Measurements from ENCODE around the gene GNB1L.

The GNB1L gene

DNA sequence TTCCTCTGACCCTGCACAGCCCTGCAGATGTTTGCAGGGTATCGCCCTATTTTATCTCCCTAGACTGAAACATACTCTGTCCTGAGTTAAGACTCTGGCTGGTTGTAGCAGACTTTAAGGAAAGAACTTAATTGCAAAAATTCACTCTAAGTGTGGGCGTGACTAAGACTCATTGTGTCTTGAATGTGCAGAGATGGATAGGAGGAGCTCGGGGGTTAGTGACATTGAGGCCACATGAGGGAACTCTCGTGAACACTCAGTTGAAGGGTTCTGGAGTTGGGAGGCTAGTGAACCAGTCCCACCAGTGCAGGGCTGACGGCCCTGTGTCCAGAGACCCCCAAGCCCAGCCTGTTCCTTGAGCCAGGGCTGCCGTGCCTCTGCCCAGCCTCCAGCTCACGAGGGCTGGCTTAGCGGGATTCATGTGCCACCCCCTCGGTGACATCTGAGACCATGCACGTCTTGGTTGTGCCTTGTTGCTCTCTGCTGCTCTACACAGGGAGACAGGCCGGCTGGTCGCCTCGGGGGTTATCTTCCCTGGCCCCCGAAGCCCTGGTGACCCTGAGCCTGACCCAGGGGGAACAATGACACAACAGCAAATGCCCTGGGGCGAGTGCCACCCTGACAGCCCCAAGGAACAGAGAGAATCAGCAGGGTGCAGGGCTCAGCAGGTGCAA is 105.5 kb downstream of the GNB1L start:
- no peak for ATAC-seq
- DNase-seq: no peak

DNA sequence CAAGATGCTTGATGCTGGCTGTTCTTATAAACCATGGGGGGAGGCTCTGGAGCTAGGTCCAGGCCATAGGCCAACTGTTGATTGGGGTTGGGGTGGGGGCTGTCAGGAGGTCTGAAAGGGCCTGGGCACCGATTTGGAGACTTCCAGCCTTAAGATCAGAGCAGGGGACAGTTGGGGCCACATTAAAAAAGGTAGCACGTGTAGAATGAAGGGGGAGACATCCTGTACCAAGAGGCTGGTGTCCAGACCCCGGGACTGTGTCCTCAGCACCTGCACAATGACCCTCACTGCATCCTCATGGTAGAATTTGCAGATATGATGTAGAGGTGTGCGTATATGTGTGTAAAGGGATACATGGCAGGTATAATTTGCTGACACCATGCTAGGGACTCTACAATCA is 106.5 kb downstream of the GNB1L start:
- DNase-seq (no peak), ATAC-seq (no peak)

DNA sequence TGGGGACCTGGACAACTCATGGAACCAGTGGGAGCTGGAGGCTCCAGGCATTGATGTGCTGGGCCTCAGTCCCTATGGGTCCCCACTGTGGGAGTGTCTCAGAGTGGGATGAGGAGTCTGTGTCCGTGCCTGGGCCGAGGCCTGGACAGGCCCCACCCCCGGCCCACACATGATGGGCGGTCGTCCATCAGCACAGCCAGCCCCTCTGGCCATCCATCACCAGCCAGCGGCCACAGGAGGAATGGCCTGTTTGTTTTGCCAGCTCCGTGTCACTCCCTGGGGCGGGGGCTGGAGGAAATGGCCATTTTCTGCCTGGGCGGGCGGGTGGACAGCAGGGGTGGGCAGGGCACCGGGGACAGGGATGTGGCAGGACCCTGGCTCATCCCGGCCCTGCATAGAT is 107.1 kb downstream of the GNB1L start:
- no peak for ATAC-seq
- no peak for DNase-seq

DNA sequence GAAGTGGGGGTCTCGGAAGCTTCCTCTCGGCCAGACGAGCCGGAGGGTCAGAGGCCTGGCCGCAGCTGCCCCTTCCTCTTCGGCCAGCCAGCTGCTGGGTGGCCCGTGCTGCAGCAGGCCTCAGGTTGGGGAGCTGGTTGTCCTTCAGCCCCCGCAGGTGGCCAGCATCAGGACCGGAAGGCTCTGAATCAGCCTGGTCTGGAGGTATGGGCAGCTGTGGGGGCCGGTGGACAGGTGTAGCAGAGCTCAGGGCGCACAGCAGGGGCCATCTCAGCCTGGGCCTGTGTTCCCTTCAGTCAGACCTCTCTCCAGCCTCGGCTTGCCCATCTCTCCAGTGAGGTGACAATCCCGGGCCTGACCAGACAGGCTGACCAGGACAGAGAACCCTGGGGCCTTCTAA is 107.9 kb downstream of the GNB1L start:
- ATAC-seq: no peak

DNA sequence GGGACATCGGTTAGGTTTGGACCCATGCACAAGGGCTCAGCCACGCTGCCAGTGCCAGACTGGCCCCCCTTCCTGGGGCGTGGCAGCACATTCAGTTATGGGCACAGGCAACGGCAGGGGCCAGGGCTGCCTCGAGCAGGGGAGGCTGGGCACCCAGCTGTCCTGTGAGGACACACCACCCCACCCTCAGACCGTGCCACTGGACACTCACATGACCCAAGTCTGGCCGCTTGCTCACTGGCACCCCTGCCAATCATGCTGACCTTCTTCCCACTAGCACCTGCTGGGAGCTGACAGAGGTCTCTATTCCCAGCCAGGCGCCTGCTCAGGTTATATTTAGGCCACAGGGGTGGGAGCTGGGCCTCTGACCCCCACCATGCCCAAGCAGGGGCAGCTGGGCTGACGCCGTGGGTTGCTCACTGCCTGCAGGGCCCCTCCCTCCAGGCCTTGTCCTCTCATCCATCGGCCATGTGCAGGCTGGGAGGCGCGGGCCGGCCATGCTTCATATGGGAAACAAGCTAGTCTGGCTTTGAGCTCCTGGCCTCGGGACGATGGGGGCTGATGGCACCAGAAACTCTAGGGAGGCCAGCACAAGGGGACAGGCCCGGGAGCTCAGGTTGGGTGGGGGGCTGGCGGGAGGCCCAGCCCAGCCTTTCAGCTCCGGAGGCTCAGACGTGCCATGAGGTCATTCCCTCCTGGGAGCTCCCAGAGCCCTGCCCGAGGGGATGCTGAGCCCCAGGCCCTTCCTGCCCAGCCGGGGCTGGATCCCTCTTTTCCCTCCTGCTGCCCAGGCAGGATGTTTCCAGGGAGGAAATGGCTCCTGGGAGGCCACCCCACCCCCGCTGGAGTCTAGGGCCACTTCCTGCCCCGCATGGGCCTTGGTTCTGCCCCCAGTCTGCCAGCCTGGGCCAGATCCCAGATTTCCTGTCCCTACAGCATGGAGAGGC is 109.2 kb downstream of the GNB1L start:
- DNase-seq (no peak), ATAC-seq (no peak)

More for the DNA sequence above, 107.9 kb downstream of the GNB1L start:
- DNase-seq: no peak

DNA sequence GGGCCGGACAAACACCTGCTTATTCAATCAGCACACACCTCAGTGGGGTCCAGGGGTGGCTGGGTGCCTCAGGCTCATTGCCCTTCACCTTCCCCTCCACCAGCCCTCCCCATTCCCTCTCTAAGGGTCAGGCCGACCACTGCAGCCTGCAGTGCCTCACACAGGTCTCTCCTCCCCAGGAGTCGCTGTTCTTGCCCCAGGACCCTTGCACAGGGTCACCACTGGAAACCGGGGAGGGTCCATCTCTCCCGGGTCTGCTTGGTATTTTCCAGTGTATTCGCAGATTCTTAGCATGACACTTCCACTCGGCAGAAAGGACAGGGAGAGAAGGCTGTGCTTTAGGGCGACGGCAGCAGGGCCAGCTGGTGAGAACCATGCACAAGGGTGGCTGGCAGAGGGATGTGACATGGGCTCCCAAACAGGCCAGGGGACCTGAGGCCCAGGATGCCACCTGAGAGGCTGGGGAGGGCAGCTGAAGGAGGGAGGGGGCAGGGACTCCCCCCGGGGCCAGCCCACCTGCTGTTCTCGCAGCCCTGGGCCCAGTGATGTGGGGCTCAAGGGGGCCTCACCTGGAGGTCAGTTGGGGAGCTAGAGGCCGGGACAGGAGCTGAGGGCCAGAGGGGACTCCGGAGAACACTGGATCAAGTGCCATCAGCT is 110.2 kb downstream of the GNB1L start:
- DNase-seq (no peak), ATAC-seq (no peak)

DNA sequence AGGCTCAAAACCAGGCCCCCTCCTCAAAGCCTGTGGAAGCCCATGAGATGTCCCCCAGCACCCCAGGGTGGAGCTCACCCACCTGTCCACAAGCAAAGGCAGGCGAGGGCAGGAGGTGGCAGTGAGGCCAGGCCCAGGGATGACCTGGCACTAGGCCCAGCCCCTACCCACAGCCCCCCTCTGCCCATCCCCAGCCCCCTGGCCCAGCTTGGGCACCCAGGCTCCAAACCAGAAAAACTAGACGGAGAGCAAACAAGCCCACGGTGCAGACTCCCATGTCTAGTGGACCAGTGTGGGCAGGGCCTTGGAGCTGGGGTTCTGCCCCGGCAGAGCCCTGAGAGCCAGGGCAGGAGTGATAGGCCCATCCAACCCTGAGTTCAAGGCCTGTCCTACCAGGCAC is 111.0 kb downstream of the GNB1L start:
- DNase-seq (no peak), ATAC-seq (no peak)

DNA sequence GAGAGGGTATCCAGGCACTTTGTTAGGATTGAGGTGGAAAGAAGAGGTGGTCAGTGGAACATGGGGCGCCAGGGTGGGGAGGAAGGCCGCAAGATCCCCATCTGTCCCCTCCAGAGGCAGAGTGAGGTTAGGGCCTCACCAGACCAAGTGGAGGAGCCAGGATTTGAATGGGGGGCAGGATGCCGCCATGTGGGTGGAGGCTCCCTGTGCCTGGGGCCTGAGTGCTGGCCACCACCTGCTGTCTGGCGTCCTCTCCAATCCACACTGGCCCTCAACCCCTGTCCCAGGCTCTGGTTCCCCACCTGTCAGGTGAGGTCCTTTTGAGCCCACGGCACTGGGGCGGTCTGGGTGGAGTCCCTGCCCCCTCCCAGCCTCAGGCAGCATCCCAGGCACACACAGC is 111.6 kb downstream of the GNB1L start:
- ATAC-seq: no peak
- DNase-seq: no peak

DNA sequence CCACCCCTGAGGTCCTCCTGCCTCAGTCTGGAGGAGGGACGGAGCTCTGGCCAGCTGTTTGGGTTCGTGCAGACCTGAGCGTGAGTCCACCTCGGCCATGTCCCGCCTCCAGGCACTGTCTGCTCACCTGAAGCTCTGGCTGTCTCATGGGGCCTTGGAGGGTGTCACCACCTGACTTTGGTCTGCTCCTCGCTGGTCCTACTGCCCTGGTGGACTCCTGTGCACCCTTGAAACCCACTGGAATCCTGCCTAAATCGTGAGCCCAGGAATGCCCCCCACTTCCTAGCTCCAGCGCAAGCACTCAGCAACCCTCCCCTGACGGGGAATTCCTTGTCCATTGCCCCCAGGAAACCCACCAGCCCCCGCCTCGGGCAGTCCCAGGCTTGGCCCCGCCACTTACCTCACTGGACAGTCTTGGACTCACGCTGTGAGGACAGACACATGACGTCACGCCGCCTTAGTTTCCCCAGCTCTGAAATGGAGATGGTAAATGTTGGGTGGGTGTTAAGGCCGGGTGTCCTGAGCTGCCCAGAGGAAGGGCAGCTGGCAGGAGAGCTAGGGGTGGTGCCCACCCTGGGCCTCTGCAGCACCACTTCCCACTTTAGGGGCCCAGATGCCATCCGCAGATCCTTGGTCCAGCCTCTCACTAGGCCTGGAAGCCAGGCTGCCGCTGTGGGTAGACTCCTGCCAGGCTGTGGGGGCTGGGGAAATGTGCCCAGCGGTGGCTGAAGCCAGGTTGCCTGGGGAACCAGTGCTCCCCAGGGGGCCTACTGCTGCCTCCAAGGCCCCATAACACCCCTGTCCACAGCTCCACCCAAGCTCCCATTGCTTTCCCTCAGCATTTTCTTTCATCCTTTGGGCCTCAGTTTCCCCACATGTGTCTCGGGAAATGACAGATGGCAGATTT is 112.3 kb downstream of the GNB1L start:
- no peak for ATAC-seq
- no peak for DNase-seq

DNA sequence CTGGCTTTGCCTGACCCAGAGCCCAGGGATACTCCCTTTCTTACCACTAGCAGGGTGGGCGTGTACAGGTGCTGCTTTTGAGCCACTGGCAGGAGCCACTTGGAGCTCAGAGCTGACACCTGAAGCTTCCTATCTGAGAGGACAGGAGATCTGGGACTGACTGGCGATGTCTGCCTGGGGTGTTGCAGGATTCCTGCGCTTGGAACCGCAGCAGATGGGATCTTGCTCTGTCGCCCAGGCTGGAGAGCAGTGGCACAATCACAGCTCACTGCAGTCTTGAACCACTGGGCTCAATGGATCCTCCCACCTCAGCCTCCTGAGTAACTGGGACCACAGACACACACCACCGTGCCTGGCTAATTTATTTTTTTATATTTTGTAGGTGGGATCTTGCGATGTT is 113.6 kb downstream of the GNB1L start:
- DNase-seq (no peak), ATAC-seq (no peak)

DNA sequence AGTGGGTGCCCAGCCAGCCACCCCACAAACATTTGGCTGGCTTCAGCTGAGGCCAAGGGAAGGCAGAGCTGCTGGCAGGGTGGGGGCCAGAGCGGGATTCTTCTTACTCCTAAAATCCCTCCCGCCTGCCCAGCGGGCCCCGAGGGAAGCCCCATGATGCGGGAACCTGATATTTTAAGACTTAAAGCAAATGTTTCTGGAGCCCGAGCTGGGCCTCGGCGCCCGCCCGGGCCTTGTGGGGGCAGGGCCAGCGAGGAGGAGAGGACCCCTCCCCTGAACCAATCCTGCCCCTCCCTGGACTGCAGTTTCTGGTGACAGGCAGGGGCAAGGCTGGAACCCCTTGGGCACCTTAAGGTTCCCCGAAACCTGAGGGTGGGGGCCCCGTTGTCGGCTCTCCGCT is 114.1 kb downstream of the GNB1L start:
- DNase-seq (no peak), ATAC-seq (no peak)

DNA sequence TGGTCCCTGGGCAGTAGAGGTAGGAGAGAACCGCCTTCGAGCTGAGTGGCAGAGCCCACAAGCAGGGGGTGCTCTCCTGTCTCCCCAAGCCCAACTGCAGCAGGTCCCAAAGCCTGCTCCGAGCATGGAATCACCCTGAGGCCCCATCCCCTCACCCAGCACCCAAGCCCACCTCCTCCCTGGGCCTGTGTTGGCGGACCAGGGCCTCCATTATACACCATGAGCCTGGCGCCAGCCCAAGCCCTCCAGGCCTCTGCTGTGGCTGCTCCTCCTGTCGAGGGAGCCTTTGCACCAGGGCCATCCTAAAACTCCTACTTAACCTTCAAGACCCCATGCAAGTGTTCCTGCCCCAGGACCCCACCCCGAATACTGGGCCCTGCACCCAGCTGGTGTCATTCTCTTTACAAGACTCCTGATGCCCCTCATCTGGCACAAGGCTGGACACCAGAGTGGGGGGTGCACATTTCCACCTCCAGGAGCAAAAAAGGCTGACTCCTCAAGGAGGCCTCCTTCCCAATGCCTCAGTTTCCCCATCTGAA is 114.7 kb downstream of the GNB1L start:
- DNase-seq: no peak
- no peak for ATAC-seq

DNA sequence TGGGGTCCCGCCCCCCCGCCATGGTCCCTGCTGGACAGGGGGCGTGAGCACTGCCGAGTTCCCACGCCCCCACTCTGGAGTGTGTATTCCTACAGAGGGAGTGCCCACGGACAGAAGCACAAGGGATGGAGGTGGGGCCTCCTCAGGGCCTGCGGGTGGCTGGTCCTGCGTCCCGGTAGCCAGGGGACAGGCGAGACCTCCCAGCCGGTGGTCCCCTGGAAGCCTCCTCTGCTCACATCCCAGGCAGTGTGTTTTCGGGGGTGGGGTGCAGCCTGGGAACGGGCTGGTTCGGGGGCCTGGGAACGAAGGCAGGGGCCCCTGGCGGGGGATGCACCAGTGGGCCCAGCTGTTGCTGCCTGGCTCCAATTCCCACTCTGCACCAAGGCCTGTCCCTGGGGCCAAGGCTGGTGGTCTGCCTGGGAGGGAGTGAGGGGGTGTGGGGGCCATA is 115.2 kb downstream of the GNB1L start:
- DNase-seq: no peak
- ATAC-seq: no peak

DNA sequence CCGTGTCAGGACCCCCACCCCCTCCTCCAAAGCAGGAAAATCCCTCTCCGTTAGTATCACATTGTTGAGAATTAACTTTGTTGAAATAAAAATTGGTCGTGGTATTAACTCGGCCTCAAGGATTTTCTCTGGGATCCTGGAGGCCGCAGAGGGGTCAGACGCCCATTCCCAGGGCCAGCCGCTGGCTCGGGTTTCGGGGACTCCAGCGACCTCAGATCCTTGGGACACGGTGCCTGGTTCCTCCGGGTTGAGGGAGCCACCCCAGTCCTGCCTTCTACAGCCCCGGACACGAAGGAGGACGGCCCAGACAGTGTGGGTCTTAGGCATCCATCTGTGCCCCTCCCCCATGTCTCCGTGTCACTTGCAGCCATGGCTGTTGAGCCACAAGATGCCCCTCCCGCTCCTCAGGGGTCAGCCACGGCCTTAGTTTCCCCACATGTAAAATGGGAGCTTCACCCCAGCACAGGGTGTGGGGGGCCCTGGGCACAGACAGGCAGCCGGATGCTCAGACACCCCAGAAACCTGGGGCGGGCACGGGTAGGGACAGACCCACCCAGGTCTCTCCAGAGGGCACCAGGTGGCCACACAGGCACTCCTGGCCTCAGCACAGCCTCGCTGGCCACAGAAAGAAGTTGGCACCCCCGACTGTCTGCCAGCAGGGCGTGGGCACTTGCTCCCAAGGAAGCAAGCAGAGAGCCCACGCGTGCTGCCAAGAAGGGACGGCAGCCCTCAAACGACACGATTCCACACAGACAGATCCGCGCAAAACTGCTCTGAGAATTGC is 115.8 kb downstream of the GNB1L start:
- ATAC-seq (no peak), DNase-seq (no peak)

DNA sequence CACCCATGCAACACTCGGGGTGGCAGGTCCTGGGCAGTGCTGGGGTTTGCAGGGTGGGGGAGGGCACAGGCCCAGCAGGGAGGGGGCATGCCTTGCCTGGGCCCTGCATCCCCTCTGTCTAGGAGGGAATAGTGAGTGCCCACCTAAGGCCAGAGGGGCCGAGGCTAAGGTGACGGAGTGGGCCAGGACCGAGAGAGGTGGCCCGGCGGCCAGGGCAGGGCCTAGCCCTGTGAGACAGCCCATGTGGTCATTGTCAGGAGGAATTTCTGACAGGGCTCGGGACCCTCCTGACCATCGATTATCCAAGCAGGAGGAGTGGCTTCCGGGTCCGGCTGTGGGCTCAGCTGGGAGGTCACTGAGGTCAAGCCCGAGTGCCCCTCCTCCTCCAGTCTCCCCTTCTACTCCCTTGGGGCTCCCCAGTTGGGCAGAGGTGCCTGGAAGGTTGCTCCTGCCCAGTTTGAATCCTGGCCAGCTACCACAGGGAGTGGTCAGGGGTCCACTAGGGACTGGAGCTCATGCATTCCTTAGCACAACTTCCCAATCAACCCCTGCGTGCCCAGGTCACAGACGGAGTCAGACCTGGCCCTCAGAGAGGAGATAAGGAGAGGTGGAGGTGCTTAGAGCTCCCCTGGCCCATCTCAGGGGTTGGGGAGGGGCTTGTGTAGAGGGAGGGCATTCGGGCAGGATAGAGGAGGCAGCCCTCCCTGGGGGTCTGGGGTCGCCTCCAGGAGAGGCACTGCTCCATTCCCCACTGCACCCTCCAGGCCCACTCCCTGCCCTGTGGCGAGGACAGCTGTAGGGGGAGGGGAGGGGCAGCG is 116.6 kb downstream of the GNB1L start:
- ATAC-seq (no peak), DNase-seq (no peak)

DNA sequence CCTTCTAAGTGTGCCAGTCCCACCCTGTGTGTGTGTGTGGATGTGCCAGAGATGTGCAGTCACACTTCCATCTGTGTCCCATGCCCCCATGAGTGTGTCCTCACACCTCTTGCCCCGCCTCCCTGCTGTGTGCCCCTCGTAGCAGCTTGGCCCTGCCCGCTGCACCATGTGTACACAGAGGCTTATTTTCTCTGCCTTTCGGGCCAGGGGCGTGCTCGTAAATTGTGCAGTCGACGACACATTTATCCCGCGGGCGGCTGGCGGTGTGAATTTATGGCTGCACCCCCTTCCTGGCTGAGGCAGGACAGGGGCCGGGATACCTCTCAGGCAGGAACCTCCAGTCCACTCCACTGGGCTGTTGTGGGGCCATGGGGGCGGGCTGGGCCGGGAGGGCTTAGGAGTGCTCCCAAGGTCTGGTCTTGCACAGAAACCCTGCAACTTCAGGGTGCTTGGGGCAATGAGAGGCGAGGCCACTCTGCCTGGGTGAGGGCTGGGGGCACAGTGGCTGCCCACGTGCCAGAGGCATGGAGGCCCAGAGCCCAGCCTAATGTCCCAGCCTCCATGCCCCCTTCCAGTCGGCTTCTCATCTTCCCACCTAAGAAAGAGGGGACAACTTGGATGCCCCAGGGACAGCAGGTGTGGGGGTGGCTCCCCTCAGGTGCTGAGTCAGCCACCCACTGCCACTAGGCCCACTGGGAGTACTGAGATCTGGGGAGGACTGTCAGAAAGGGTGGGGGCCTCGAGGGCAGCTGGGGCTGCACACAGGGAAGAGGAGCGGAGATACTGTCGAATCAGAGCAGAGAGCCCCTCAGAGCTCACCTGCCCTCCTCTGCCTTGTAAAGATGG is 118.8 kb downstream of the GNB1L start:
- ATAC-seq (no peak), DNase-seq (no peak)

DNA sequence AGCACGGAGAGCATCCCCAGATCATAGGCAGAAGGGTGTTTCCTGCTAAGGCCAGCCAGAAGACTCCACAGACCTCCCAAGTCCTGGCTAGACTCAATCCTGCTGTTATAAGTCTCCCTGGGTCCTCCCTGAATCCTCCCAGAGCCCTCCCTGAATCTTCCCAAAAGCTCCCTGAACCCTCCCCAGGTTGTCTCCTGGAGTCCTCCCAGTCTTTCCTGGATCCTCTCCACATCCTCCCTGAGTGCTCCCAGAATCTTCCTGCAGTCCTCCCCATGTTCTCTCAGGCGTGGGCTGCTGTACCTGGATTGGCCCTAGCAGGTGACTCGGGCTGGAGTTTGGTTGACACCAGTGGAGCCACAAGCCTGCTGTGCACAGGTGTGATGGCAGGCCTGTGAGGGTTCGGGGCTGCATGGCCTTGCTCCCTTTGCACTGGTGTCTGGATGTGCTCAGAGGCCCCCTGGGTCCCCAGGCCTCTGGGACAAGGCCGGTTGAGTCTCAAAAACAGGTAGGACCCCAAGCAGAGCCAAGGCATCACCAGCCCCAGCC is 119.8 kb downstream of the GNB1L start:
- ATAC-seq (no peak), DNase-seq (no peak)

DNA sequence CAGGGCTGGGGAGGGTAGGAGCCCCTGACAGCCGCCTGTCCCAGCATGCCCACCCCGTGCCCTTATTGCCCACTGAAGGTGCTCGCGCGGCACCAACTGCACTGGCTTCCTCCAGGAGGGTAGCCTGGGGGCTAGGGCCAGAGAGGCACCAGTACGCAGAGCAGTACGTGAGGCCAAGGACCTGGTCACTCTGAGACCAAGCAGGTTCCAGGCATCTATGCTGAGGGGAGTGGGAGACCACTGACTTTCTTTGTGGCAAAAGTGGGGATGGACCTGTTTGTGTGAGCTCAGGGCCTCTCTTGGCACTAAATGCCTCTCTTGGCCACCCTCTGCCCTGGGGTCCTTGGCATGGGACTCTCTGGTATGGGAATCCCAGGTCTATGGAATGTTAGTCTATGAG is 120.5 kb downstream of the GNB1L start:
- ATAC-seq (no peak), DNase-seq (no peak)

DNA sequence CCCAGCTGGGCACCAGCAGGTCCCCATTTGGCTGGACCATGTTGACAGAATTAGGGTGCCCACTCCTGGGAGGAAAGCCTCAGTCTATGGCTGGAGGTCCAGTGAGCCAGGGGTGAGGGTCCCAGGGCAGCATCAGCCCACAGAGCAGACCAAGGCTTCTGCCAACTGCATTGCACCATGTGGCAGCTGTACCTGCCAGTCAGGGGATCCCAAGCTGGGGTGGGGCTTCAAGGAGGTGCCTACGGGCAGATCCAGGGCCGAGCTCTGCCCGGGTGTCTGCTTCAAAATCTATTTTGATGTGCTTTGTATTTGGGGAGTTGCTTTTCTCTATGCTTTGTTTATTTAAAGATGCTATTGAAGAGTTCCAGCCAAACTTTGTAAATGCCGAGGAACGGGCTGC is 120.9 kb downstream of the GNB1L start:
- DNase-seq: no peak
- ATAC-seq: no peak
